ENCODE measurements around the gene QRFP.

GRCh38 chr9:130942679-130943078 lies 46.1 kb upstream of the QRFP start:
- no peak for TF ChIP-seq POLR2A (IDR thresholded peaks at IDR 0.05; ENCODE audit: extremely low read depth, insufficient read length)
- no peak for TF ChIP-seq CTCF (IDR thresholded peaks at IDR 0.05; ENCODE audit: low read depth, low read length)
- TF ChIP-seq MAX (IDR thresholded peaks at IDR 0.05; ENCODE audit: low read depth, low read length): no peak

All from NB4 (cell line).